ENCODE data around the gene BNIPL. TPM values are rescaled to one million over a fixed set of nuclear protein-coding genes. Genes with fewer than 3 reads are reported as not detected.

Gene BNIPL
- total RNA-seq, 1 experiment from 2014 or later = 0.46 TPM

DNA sequence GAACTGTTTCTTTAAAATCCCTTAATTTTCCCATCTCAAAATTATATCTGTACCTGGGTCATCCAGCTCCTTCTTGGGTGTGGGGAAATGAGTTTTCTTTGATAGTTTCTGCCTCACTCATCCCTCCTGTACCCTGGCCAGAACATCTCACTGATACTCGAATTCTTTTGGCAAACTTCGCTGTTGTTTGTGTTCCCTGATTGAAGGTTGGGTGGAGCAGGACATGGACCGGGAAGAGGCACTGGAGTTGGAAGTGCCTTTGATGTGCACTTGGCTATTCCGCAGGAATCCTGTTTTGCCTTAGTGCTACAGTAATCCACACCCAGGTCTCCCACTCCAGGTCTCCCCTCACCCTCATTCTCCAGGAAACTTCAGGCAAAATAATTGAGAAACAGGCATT is 40.9 kb upstream of the BNIPL start:
- BruUV-seq (replicated peaks) = no TSS peak
- Histone ChIP-seq H3K9me3 (ENCODE audit: control insufficient read depth, insufficient read depth, low read depth, low read length) (no peaks in the 10 kb centered on the region), H3K36me3 (ENCODE audit: control insufficient read depth, insufficient read depth, low read length) (no peaks in the 10 kb centered on the region), H3K27ac (ENCODE audit: low read length) (no peak overlapping the region), H3K4me3 (ENCODE audit: low read depth in 2 of 2, low read length in 2 of 2) (no peak overlapping the region), H3K27me3 (ENCODE audit: control insufficient read depth, insufficient read depth, low read length) (no peaks in the 10 kb centered on the region), H3K4me1 (ENCODE audit: control insufficient read depth, insufficient read depth, low read length) (peaks cover 5% of the 10 kb centered on the region; the same call in 1 of the 2 replicates)
- in situ Hi-C loops (cut with HindIII; ENCODE audit: low pct_unique_long_range_greater_than_20kb, low sequenced_read_pairs) (no loop called here), intact Hi-C loops (cut with micrococcal nuclease; ENCODE audit: unreplicated experiment) (no loop called here)
- ChIA-PET POLR2A (interaction anchor here (0.6 kb wide), 1 partner anchor 32 kb away, joined by 3 read pairs; no protein-coding TSS in a partner anchor), CTCF (interaction anchor here (0.6 to 1.8 kb wide), 7 partner anchors 9 to 241 kb away, joined by 3 to 13 read pairs (median 5); partner anchors contain the start of gene MINDY1)
- ATAC-seq (no peak), DNase-seq (ENCODE audit: low read depth, low spot score) (no peak)
- TF ChIP-seq TCF7L2 (IDR thresholded peaks at IDR 0.05; ENCODE audit: low read depth, low read length) (no peak), POLR2AphosphoS5 (IDR thresholded peaks at IDR 0.05; ENCODE audit: low read depth, low read length) (no peak), CTCF (IDR thresholded peaks at IDR 0.05) (no peak), SIN3A (IDR thresholded peaks at IDR 0.05; ENCODE audit: borderline replicate concordance, insufficient read depth, low read depth, low read length) (no peak), REST (IDR thresholded peaks at IDR 0.05; ENCODE audit: insufficient read depth in 1 of 2, low read depth in 2 of 2, low read length in 1 of 2) (no peak)

DNA sequence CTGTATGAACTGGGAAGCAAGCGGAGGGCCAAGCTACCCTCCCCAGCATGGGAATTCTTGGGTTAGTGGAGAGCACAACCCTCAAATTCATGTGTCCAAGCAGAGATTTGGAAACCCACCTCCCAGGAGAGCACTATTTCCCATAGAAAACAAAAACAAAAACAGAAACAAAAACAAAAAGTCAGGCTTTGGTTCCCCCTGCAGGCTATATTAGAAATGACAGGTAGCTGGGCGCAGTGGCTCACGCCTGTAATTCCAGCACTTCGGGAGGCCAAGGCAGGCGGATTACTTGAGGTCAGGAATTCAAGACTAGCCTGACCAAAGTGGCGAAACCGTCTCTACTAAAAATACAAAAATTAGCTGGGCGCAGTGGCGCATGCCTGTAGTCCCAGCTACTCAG is 40.5 kb upstream of the BNIPL start:
- Histone ChIP-seq H3K27ac (ENCODE audit: low read length) (no peak overlapping the region), H3K4me3 (ENCODE audit: low read depth in 2 of 2, low read length in 2 of 2) (no peak overlapping the region), H3K4me1 (ENCODE audit: control insufficient read depth, insufficient read depth, low read length) (peaks cover 5% of the 10 kb centered on the region; the same call in 1 of the 2 replicates), H3K27me3 (ENCODE audit: control insufficient read depth, insufficient read depth, low read length) (no peaks in the 10 kb centered on the region), H3K36me3 (ENCODE audit: control insufficient read depth, insufficient read depth, low read length) (no peaks in the 10 kb centered on the region), H3K9me3 (ENCODE audit: control insufficient read depth, insufficient read depth, low read depth, low read length) (no peaks in the 10 kb centered on the region)
- ChIA-PET POLR2A (interaction anchor here (0.6 to 0.7 kb wide), 4 partner anchors 19 to 498 kb away, joined by 3 to 10 read pairs (median 4); no protein-coding TSS in a partner anchor), CTCF (interaction anchor here (0.5 to 1.8 kb wide), 18 partner anchors 9 to 740 kb away, joined by 3 to 13 read pairs (median 4); partner anchors contain the start of gene MINDY1)
- peak; percentile 89 for TF ChIP-seq CTCF (IDR thresholded peaks at IDR 0.05)
- no peak for TF ChIP-seq SIN3A (IDR thresholded peaks at IDR 0.05; ENCODE audit: borderline replicate concordance, insufficient read depth, low read depth, low read length)
- ATAC-seq (peak; percentile 69; the same call in 1 of the 2 replicates), DNase-seq (ENCODE audit: low read depth, low spot score) (no peak)
- in situ Hi-C loops (cut with HindIII; ENCODE audit: low pct_unique_long_range_greater_than_20kb, low sequenced_read_pairs) (no loop called here), intact Hi-C loops (cut with micrococcal nuclease; ENCODE audit: unreplicated experiment) (no loop called here)
- BruUV-seq (replicated peaks) = no TSS peak

Measured in Panc1 (cell line).